Neural cell (in vitro differentiated cells): Measurements from ENCODE around the gene ACACA.

Source experiments
- EP300 ChIP-seq: fragments of 450-650 bp; conservative IDR thresholded peaks from 2 replicates; pipeline ENCODE4 v1.6.1; 2014; ENCODE audit warnings: antibody characterized with exemption, mild to moderate bottlenecking, moderate library complexity; ENCODE audit not compliant: poor library complexity, severe bottlenecking
- MXI1 ChIP-seq: fragments of 450-650 bp; conservative IDR thresholded peaks from 2 replicates; pipeline ENCODE4 v1.6.1; 2014; ENCODE audit warnings: antibody characterized with exemption, mild to moderate bottlenecking; ENCODE audit not compliant: poor library complexity, severe bottlenecking
- RAD21 ChIP-seq: fragments of 450-650 bp; conservative IDR thresholded peaks from 2 replicates; pipeline ENCODE4 v1.6.1; 2014; ENCODE audit warnings: antibody characterized with exemption, mild to moderate bottlenecking, moderate library complexity
- TF ChIP-seq, protein P1 (sequence below): fragments of 450-650 bp; IDR thresholded peaks from 2 replicates; pipeline ENCODE4 v1.5.1; 2014; ENCODE audit warnings: antibody characterized with exemption, mild to moderate bottlenecking, moderate library complexity; ENCODE audit not compliant: poor library complexity, severe bottlenecking
- TF ChIP-seq, protein P2 (sequence below): IDR thresholded peaks from 2 replicates; pipeline ENCODE4 v1.6.1; 2012; ENCODE audit warnings: borderline replicate concordance

DNA sequence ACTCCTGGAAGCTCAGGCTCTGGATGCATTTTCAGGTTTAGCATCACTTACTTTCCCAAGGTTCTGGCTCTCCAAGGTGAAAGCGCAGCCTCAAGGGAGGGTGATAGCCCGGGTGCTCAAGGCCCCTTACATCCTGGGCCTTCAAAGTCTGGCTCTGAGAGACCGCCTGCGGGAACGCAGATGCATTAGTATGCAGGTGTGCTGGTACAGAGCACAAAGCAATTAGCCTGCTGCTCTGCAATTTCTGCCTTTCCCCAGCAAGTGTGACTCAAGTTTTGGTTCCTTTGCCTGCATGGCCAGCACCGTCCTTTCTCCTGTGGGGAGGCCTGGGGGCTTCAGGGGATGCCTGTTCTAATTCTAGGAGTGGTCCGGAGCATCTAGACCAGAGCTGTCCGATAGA is 341.7 kb downstream of the ACACA start:
- TF ChIP-seq, protein P1, sequence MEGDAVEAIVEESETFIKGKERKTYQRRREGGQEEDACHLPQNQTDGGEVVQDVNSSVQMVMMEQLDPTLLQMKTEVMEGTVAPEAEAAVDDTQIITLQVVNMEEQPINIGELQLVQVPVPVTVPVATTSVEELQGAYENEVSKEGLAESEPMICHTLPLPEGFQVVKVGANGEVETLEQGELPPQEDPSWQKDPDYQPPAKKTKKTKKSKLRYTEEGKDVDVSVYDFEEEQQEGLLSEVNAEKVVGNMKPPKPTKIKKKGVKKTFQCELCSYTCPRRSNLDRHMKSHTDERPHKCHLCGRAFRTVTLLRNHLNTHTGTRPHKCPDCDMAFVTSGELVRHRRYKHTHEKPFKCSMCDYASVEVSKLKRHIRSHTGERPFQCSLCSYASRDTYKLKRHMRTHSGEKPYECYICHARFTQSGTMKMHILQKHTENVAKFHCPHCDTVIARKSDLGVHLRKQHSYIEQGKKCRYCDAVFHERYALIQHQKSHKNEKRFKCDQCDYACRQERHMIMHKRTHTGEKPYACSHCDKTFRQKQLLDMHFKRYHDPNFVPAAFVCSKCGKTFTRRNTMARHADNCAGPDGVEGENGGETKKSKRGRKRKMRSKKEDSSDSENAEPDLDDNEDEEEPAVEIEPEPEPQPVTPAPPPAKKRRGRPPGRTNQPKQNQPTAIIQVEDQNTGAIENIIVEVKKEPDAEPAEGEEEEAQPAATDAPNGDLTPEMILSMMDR = no peak
- TF ChIP-seq EP300 (no peak), RAD21 (no peak), MXI1 (no peak)
- TF ChIP-seq, protein P2, sequence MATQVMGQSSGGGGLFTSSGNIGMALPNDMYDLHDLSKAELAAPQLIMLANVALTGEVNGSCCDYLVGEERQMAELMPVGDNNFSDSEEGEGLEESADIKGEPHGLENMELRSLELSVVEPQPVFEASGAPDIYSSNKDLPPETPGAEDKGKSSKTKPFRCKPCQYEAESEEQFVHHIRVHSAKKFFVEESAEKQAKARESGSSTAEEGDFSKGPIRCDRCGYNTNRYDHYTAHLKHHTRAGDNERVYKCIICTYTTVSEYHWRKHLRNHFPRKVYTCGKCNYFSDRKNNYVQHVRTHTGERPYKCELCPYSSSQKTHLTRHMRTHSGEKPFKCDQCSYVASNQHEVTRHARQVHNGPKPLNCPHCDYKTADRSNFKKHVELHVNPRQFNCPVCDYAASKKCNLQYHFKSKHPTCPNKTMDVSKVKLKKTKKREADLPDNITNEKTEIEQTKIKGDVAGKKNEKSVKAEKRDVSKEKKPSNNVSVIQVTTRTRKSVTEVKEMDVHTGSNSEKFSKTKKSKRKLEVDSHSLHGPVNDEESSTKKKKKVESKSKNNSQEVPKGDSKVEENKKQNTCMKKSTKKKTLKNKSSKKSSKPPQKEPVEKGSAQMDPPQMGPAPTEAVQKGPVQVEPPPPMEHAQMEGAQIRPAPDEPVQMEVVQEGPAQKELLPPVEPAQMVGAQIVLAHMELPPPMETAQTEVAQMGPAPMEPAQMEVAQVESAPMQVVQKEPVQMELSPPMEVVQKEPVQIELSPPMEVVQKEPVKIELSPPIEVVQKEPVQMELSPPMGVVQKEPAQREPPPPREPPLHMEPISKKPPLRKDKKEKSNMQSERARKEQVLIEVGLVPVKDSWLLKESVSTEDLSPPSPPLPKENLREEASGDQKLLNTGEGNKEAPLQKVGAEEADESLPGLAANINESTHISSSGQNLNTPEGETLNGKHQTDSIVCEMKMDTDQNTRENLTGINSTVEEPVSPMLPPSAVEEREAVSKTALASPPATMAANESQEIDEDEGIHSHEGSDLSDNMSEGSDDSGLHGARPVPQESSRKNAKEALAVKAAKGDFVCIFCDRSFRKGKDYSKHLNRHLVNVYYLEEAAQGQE = no peak
